ENCODE results near the gene EIF3F.

GRCh38 chr11:8018484-8019313 is 31.6 kb downstream of the EIF3F start:
- TF ChIP-seq CTCF (IDR thresholded peaks at IDR 0.05; ENCODE audit: poor library complexity, severe bottlenecking) (peak; percentile 18), EP300 (conservative IDR thresholded peaks at IDR 0.05; ENCODE audit: poor library complexity, severe bottlenecking) (peak; percentile 74)

Measured in neural cell (in vitro differentiated cells).